ENCODE data around the gene EVA1A.

GRCh38 chr2:75526842-75527241 lies 33.9 kb downstream of the EVA1A start:
- TF ChIP-seq CTCF (IDR thresholded peaks at IDR 0.05; ENCODE audit: low read depth, low read length, missing input control) (no peak), ZBTB33 (IDR thresholded peaks at IDR 0.05) (no peak), YY1 (IDR thresholded peaks at IDR 0.05) (no peak), RAD21 (IDR thresholded peaks at IDR 0.05) (no peak), JUND (IDR thresholded peaks at IDR 0.05) (no peak), TAF1 (conservative IDR thresholded peaks at IDR 0.05) (no peak), EGR1 (IDR thresholded peaks at IDR 0.05; ENCODE audit: low read depth in 2 of 2) (no peak), FOXA1 (IDR thresholded peaks at IDR 0.05) (no peak), MAX (IDR thresholded peaks at IDR 0.05) (no peak), GABPA (IDR thresholded peaks at IDR 0.05 in 1 of 2, conservative IDR thresholded peaks at IDR 0.05 in 1 of 2) (no peak), NR2F2 (IDR thresholded peaks at IDR 0.05) (no peak), RXRA (IDR thresholded peaks at IDR 0.05) (no peak)
- TF ChIP-seq, protein P1, sequence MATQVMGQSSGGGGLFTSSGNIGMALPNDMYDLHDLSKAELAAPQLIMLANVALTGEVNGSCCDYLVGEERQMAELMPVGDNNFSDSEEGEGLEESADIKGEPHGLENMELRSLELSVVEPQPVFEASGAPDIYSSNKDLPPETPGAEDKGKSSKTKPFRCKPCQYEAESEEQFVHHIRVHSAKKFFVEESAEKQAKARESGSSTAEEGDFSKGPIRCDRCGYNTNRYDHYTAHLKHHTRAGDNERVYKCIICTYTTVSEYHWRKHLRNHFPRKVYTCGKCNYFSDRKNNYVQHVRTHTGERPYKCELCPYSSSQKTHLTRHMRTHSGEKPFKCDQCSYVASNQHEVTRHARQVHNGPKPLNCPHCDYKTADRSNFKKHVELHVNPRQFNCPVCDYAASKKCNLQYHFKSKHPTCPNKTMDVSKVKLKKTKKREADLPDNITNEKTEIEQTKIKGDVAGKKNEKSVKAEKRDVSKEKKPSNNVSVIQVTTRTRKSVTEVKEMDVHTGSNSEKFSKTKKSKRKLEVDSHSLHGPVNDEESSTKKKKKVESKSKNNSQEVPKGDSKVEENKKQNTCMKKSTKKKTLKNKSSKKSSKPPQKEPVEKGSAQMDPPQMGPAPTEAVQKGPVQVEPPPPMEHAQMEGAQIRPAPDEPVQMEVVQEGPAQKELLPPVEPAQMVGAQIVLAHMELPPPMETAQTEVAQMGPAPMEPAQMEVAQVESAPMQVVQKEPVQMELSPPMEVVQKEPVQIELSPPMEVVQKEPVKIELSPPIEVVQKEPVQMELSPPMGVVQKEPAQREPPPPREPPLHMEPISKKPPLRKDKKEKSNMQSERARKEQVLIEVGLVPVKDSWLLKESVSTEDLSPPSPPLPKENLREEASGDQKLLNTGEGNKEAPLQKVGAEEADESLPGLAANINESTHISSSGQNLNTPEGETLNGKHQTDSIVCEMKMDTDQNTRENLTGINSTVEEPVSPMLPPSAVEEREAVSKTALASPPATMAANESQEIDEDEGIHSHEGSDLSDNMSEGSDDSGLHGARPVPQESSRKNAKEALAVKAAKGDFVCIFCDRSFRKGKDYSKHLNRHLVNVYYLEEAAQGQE (IDR thresholded peaks at IDR 0.05) = no peak
